Panc1 (cell line): ENCODE results near the gene ATXN3L. TPM values are rescaled to one million over a fixed set of nuclear protein-coding genes. Genes with fewer than 3 reads are reported as not detected.

Source experiments
- ATAC-seq: fragments of 200-7000 bp; cut with Tn5 transposase; 2 replicates; pipeline ENCODE4 v1.9.1; 2020; ENCODE audit warnings: mild to moderate bottlenecking, moderate library complexity
- BruUV-seq: library from RNA; stranded (reverse); fragments of 400-500 nt; replicated peaks from 2 replicates; lab custom pipeline; 2021; lab: Mats Ljungman, UMichigan
- CTCF ChIA-PET: fragments of 300-600 bp; sonication (Branson Sonifier 250); formaldehyde crosslinking; loops from one replicate; lab custom pipeline; 2022; ENCODE audit warnings: antibody characterized with exemption; lab: Charles Lee
- POLR2A ChIA-PET: fragments of 300-600 bp; sonication (Branson Sonifier 250); formaldehyde crosslinking; loops from one replicate; lab custom pipeline; 2022; ENCODE audit warnings: antibody characterized with exemption; lab: Charles Lee
- DNase-seq: peaks from one replicate; pipeline ENCODE4 v3.0.0-alpha.2; 2010; ENCODE audit warnings: low read depth, low spot score
- H3K27ac ChIP-seq: 2 replicates; pipeline ENCODE4 v1.5.1; 2011; ENCODE audit warnings: mild to moderate bottlenecking, low read length, inconsistent platforms
- H3K27me3 ChIP-seq: fragments of 200-500 bp; sonication (Bioruptor generic); 2 replicates; pipeline ENCODE4 v1.6.0; 2014; ENCODE audit warnings: low read length, inconsistent platforms; ENCODE audit not compliant: control insufficient read depth, insufficient read depth
- H3K36me3 ChIP-seq: fragments of 200-500 bp; sonication (Bioruptor generic); 2 replicates; pipeline ENCODE4 v1.5.1; 2014; ENCODE audit warnings: inconsistent platforms, mild to moderate bottlenecking, low read length, moderate library complexity; ENCODE audit not compliant: control insufficient read depth, insufficient read depth
- H3K4me1 ChIP-seq: 2 replicates; pipeline ENCODE4 v1.5.1; 2011; ENCODE audit warnings: inconsistent platforms, mild to moderate bottlenecking, low read length, moderate library complexity; ENCODE audit not compliant: control insufficient read depth, insufficient read depth
- H3K4me3 ChIP-seq, 2 experiments: 2 replicates each; pipeline ENCODE4 v1.5.1; 2011 to 2012; ENCODE audit warnings: low read depth in 2 of 2, low read length in 2 of 2, mild to moderate bottlenecking in 2 of 2, inconsistent platforms in 1 of 2, moderate library complexity in 1 of 2
- H3K9me3 ChIP-seq: fragments of 200-500 bp; sonication (Bioruptor generic); 2 replicates; pipeline ENCODE4 v1.5.1; 2014; ENCODE audit warnings: low read depth, mild to moderate bottlenecking, inconsistent platforms, low read length, moderate library complexity; ENCODE audit not compliant: control insufficient read depth, insufficient read depth
- CTCF ChIP-seq: fragments of 450-650 bp; IDR thresholded peaks from 2 replicates; pipeline ENCODE4 v1.5.1; 2017; ENCODE audit warnings: mild to moderate bottlenecking
- POLR2AphosphoS5 ChIP-seq: IDR thresholded peaks from 2 replicates; pipeline ENCODE4 v1.6.1; 2012; ENCODE audit warnings: mild to moderate bottlenecking, low read depth, low read length, moderate library complexity
- REST ChIP-seq, 2 experiments: IDR thresholded peaks; 2 replicates each; pipeline ENCODE4 v1.6.1; 2011 to 2012; ENCODE audit warnings: low read depth in 2 of 2, control low read depth in 1 of 2, low read length in 1 of 2, mild to moderate bottlenecking in 1 of 2, moderate library complexity in 1 of 2; ENCODE audit not compliant: insufficient read depth in 1 of 2
- SIN3A ChIP-seq: IDR thresholded peaks from 2 replicates; pipeline ENCODE4 v1.6.1; 2012; ENCODE audit warnings: low read depth, mild to moderate bottlenecking, low read length, moderate library complexity, borderline replicate concordance; ENCODE audit not compliant: insufficient read depth
- TCF7L2 ChIP-seq: IDR thresholded peaks from 2 replicates; pipeline ENCODE4 v1.6.1; 2011; ENCODE audit warnings: mild to moderate bottlenecking, low read depth, low read length, inconsistent platforms
- in situ Hi-C: cut with HindIII; loops from 2 replicates; pipeline ENCODE4 v1.10.0; 2016; ENCODE audit warnings: low sequenced_read_pairs, low pct_unique_long_range_greater_than_20kb
- intact Hi-C: fragments of 100-400 bp; cut with micrococcal nuclease; formaldehyde crosslinking; loops from one replicate; pipeline ENCODE4 v1.10.0; 2022; ENCODE audit not compliant: unreplicated experiment
- total RNA-seq: library from RNA; stranded (reverse); gene quantifications from one replicate; pipeline ENCODE4 v1.2.1, GENCODE V29; 2021; ENCODE audit not compliant: unreplicated experiment

The ATXN3L gene
- total RNA-seq, 1 experiment from 2014 or later, result not detected

- no peaks in the 10 kb centered on the region for H3K4me1 ChIP-seq
- no peaks in the 10 kb centered on the region for H3K36me3 ChIP-seq
- no peak for ATAC-seq
- no peak for DNase-seq
- H3K27me3 ChIP-seq, result no peaks in the 10 kb centered on the region
- H3K27ac ChIP-seq, result no peak overlapping the region
- BruUV-seq, result no TSS peak
- intact Hi-C loops, result no loop called here
- POLR2A ChIA-PET, result no interaction called here
- no peak overlapping the region for H3K4me3 ChIP-seq
- H3K9me3 ChIP-seq, result no peaks in the 10 kb centered on the region
- in situ Hi-C loops, result no loop called here
- CTCF ChIA-PET, result no interaction called here
- TF ChIP-seq CTCF (no peak), TCF7L2 (no peak), REST (IDR thresholded peaks at IDR 0.05; ENCODE audit: insufficient read depth in 1 of 2, low read depth in 2 of 2, low read length in 1 of 2) (no peak), SIN3A (no peak), POLR2AphosphoS5 (no peak)
Measured at GRCh38 chrX:13339607-13340006, 19.8 kb upstream of the ATXN3L start.

- intact Hi-C loops, result no loop called here
- in situ Hi-C loops, result no loop called here
- no peak for DNase-seq
- POLR2A ChIA-PET, result no interaction called here
- H3K36me3 ChIP-seq, result no peaks in the 10 kb centered on the region
- no peaks in the 10 kb centered on the region for H3K9me3 ChIP-seq
- no peaks in the 10 kb centered on the region for H3K27me3 ChIP-seq
- H3K4me1 ChIP-seq, result no peaks in the 10 kb centered on the region
- no peak for TF ChIP-seq REST (IDR thresholded peaks at IDR 0.05; ENCODE audit: insufficient read depth in 1 of 2, low read depth in 2 of 2, low read length in 1 of 2)
- TF ChIP-seq SIN3A, result no peak
- no peak for TF ChIP-seq TCF7L2
- TF ChIP-seq CTCF, result no peak
- TF ChIP-seq POLR2AphosphoS5, result no peak
- ATAC-seq, result no peak
- CTCF ChIA-PET, result no interaction called here
- BruUV-seq, result no TSS peak
- no peak overlapping the region for H3K4me3 ChIP-seq
- no peak overlapping the region for H3K27ac ChIP-seq
Measured at GRCh38 chrX:13338996-13339515, 19.2 kb upstream of the ATXN3L start.
